GM12878 (cell line): ENCODE measurements around the gene ZNF311. TPM values are rescaled to one million over a fixed set of nuclear protein-coding genes. Genes with fewer than 3 reads are reported as not detected.

Experiments
- ATAC-seq: fragments of 200-7000 bp; cut with Tn5 transposase; 3 replicates; pipeline ENCODE4 v1.9.1; 2020; ENCODE audit warnings: mild to moderate bottlenecking, moderate library complexity
- BruUV-seq: library from RNA; stranded (reverse); fragments of 400-500 nt; replicated peaks from 2 replicates; lab custom pipeline; 2021; lab: Mats Ljungman, UMichigan
- CTCF ChIA-PET: fragments of 300-600 bp; sonication (Branson Sonifier 250); formaldehyde crosslinking; extraction: SDS; loops from one replicate; lab custom pipeline; 2021; ENCODE audit warnings: inconsistent platforms; lab: Yijun Ruan, JAX
- POLR2A ChIA-PET: fragments of 350-600 bp; formaldehyde crosslinking; extraction: SDS; loops from one replicate; lab custom pipeline; 2021; ENCODE audit warnings: inconsistent platforms; lab: Charles Lee
- RAD21 ChIA-PET: fragments of 300-600 bp; sonication (Branson Sonifier 250); formaldehyde crosslinking; loops from one replicate; lab custom pipeline; 2023; ENCODE audit warnings: antibody characterized with exemption; ENCODE audit not compliant: unreplicated experiment; lab: Charles Lee
- SMC1A ChIA-PET: fragments of 300-600 bp; sonication (Branson Sonifier 250); formaldehyde crosslinking; loops from one replicate; lab custom pipeline; 2023; ENCODE audit not compliant: unreplicated experiment, uncharacterized antibody; lab: Charles Lee
- DNase-seq: peaks from one replicate; pipeline ENCODE4 v3.0.0-alpha.2; 2011; ENCODE audit warnings: low read depth, low spot score
- FAIRE-seq: peaks from 3 replicates; lab custom pipeline; 2011; peaks lifted over from hg19 to GRCh38; lab: Jason Lieb, UNC
- H2AFZ ChIP-seq: 2 replicates; pipeline ENCODE4 v1.6.0; 2011; ENCODE audit warnings: low read depth, low read length, control low read depth; ENCODE audit not compliant: control insufficient read depth
- H3K27ac ChIP-seq: 2 replicates; pipeline ENCODE4 v1.5.1; 2011; ENCODE audit warnings: control low read depth; ENCODE audit not compliant: control insufficient read depth, insufficient read depth
- H3K27me3 ChIP-seq, 2 experiments: replicated peaks in 1 of 2; 2 replicates each; pipeline versions ENCODE4 v1.6.0 to v1.6.1; 2011; ENCODE audit warnings: low read length in 1 of 2; ENCODE audit not compliant: control insufficient read depth in 2 of 2, insufficient read depth in 2 of 2
- H3K36me3 ChIP-seq, 2 experiments: 2 replicates each; pipeline ENCODE4 v1.5.1; 2011; ENCODE audit warnings: low read length in 1 of 2; ENCODE audit not compliant: control insufficient read depth in 2 of 2, insufficient read depth in 2 of 2
- H3K4me1 ChIP-seq: 2 replicates; pipeline ENCODE4 v1.6.1; 2011; ENCODE audit warnings: mild to moderate bottlenecking, low read length, moderate library complexity, mixed read lengths; ENCODE audit not compliant: control insufficient read depth, insufficient read depth
- H3K4me2 ChIP-seq: 2 replicates; pipeline ENCODE4 v1.6.0; 2011; ENCODE audit warnings: control low read depth; ENCODE audit not compliant: control insufficient read depth, insufficient read depth
- H3K4me3 ChIP-seq: fragments of 200-600 bp; sonication (generic); 2 replicates; pipeline ENCODE4 v1.5.1; 2016
- H3K79me2 ChIP-seq: 2 replicates; pipeline ENCODE4 v1.6.0; 2011; ENCODE audit warnings: low read length; ENCODE audit not compliant: control insufficient read depth, insufficient read depth
- H3K9ac ChIP-seq: 2 replicates; pipeline ENCODE4 v1.8.0; 2011; ENCODE audit warnings: low read length, control low read depth, mixed read lengths; ENCODE audit not compliant: control insufficient read depth, insufficient read depth
- H3K9me3 ChIP-seq: replicated peaks from 3 replicates; pipeline ENCODE4 v1.5.1; 2011; ENCODE audit warnings: mild to moderate bottlenecking, low read length; ENCODE audit not compliant: control insufficient read depth, insufficient read depth
- H4K20me1 ChIP-seq: 2 replicates; pipeline ENCODE4 v1.6.0; 2011; ENCODE audit not compliant: control insufficient read depth, insufficient read depth
- BCLAF1 ChIP-seq: fragments of 450-650 bp; IDR thresholded peaks from 2 replicates; pipeline ENCODE4 v1.6.1; 2017; ENCODE audit warnings: antibody characterized with exemption, mild to moderate bottlenecking, moderate library complexity
- CBX5 ChIP-seq: sonication (generic); IDR thresholded peaks from 2 replicates; pipeline ENCODE4 v1.6.1; 2016; ENCODE audit warnings: low read depth, moderate library complexity, mild to moderate bottlenecking, inconsistent platforms
- EGR1 ChIP-seq, 2 experiments: IDR thresholded peaks; 1 replicate in 1 of 2; 2 replicates in 1 of 2; pipeline ENCODE4 v1.6.1; 2011 to 2012; ENCODE audit warnings: low read depth in 2 of 2, low read length in 2 of 2, borderline replicate concordance in 1 of 2, mild to moderate bottlenecking in 1 of 2, moderate library complexity in 1 of 2
- NR2C2 ChIP-seq: IDR thresholded peaks from 2 replicates; pipeline ENCODE4 v1.6.1; 2011; ENCODE audit warnings: borderline replicate concordance, low read depth; ENCODE audit not compliant: control insufficient read depth, insufficient read length
- PAX8 ChIP-seq: fragments of 450-650 bp; IDR thresholded peaks from 2 replicates; pipeline ENCODE4 v1.6.1; 2017; ENCODE audit warnings: mild to moderate bottlenecking, moderate library complexity
- PBX3 ChIP-seq: IDR thresholded peaks from 2 replicates; pipeline ENCODE4 v1.6.1; 2011; ENCODE audit warnings: mild to moderate bottlenecking, low read depth, low read length, moderate library complexity; ENCODE audit not compliant: insufficient replicate concordance
- YBX1 ChIP-seq: fragments of 450-650 bp; IDR thresholded peaks from 2 replicates; pipeline ENCODE4 v1.6.1; 2016; ENCODE audit warnings: antibody characterized with exemption
- ZNF687 ChIP-seq: fragments of 450-650 bp; IDR thresholded peaks from 2 replicates; pipeline ENCODE4 v1.6.1; 2017; ENCODE audit warnings: mild to moderate bottlenecking, moderate library complexity
- WGBS: methylation state at CpG from one replicate; pipeline ENCODE4 v1.1.6; 2016; ENCODE audit warnings: low lambda C conversion rate; ENCODE audit not compliant: insufficient replicate concordance, insufficient coverage; ENCODE audit errors: missing lambda C conversion rate; 5-methylcytosine and 5-hydroxymethylcytosine counted together
- in situ Hi-C: fragments of 300-500 bp; cut with MboI; formaldehyde crosslinking; loops from 9 replicates; pipeline ENCODE4 v1.14.3; 2018; ENCODE audit warnings: mixed read lengths
- intact Hi-C: fragments of 100-400 bp; cut with micrococcal nuclease; formaldehyde crosslinking; loops from one replicate; pipeline ENCODE4 v1.14.2; 2022; ENCODE audit not compliant: unreplicated experiment
- polyA plus RNA-seq, 11 experiments: library from polyadenylated mRNA; depleted of rRNA in 4 of 11; unstranded in 6 of 11; stranded (reverse) in 5 of 11; fragments of >200 nt; fragmentation: Nextera tagmentation in 4 of 11; fragmentation: Illumina TruSeq in 1 of 11; extraction: Ambion mirVana in 4 of 11; extraction: Trizol in 1 of 11; gene quantifications; 1 replicate in 1 of 11; 2 replicates in 10 of 11; pipeline versions ENCODE4 v1.2.1 to v1.2.3, GENCODE V29; 2011 to 2016; ENCODE audit warnings: inconsistent platforms in 2 of 11, missing spikeins in 2 of 11, low read depth in 1 of 11
- total RNA-seq, 4 experiments: library from RNA; depleted of rRNA in 3 of 4; stranded (reverse); fragments of >200 nt in 3 of 4; fragmentation: Illumina TruSeq in 1 of 4; extraction: Trizol in 1 of 4; gene quantifications; 2 replicates each; pipeline versions ENCODE4 v1.2.1 to v1.2.3, GENCODE V29; 2013 to 2021
- TF ChIP-seq, protein P1 (sequence below): fragments of 450-650 bp; IDR thresholded peaks from 2 replicates; pipeline ENCODE4 v1.6.1; 2017; ENCODE audit warnings: mild to moderate bottlenecking, low read depth, inconsistent platforms; ENCODE audit not compliant: poor library complexity, severe bottlenecking
- TF ChIP-seq, protein P2 (sequence below): fragments of 450-650 bp; IDR thresholded peaks from 2 replicates; pipeline ENCODE4 v1.6.1; 2016; ENCODE audit warnings: mild to moderate bottlenecking
- TF ChIP-seq, protein P3 (sequence below): IDR thresholded peaks from 2 replicates; pipeline ENCODE4 v1.6.1; 2011; ENCODE audit warnings: low read depth, mild to moderate bottlenecking, low read length, moderate library complexity, borderline replicate concordance; ENCODE audit errors: extremely low read depth

Gene ZNF311
- total and polyA plus RNA-seq, 10 of the 15 experiments (the other 5 are each of a cell fraction or from before 2014, with no cell fraction given), result 0.07 TPM; not detected in 9

- BruUV-seq, result no TSS peak
- Histone ChIP-seq H3K4me1 (no peaks in the 10 kb centered on the region), H3K79me2 (no peaks in the 10 kb centered on the region), H3K4me2 (no peak overlapping the region), H3K36me3 (no peaks in the 10 kb centered on the region), H3K9ac (no peak overlapping the region), H3K27me3 (peaks cover 0 to 7% of the 10 kb centered on the region in 2 experiments; a peak in 2 of 4 replicates), H3K9me3 (no peaks in the 10 kb centered on the region), H3K27ac (no peak overlapping the region), H3K4me3 (no peak overlapping the region), H4K20me1 (no peaks in the 10 kb centered on the region), H2AFZ (no peak overlapping the region)
- SMC1A ChIA-PET, result no interaction called here
- DNase-seq (no peak), ATAC-seq (no peak), FAIRE-seq (no peak)
- RAD21 ChIA-PET, result no interaction called here
- CTCF ChIA-PET, result no interaction called here
- POLR2A ChIA-PET, result no interaction called here
- intact Hi-C loops, result no loop called here
- in situ Hi-C loops, result no loop called here
- WGBS, result 27% methylated on average over 2 of the region's 2 CpGs
- TF ChIP-seq BCLAF1 (no peak), PBX3 (no peak), NR2C2 (no peak), EGR1 (IDR thresholded peaks at IDR 0.05; ENCODE audit: borderline replicate concordance in 1 of 2, low read depth in 2 of 2, low read length in 2 of 2) (no peak), ZNF687 (no peak), CBX5 (no peak), PAX8 (no peak), YBX1 (no peak)
- TF ChIP-seq, protein P1, sequence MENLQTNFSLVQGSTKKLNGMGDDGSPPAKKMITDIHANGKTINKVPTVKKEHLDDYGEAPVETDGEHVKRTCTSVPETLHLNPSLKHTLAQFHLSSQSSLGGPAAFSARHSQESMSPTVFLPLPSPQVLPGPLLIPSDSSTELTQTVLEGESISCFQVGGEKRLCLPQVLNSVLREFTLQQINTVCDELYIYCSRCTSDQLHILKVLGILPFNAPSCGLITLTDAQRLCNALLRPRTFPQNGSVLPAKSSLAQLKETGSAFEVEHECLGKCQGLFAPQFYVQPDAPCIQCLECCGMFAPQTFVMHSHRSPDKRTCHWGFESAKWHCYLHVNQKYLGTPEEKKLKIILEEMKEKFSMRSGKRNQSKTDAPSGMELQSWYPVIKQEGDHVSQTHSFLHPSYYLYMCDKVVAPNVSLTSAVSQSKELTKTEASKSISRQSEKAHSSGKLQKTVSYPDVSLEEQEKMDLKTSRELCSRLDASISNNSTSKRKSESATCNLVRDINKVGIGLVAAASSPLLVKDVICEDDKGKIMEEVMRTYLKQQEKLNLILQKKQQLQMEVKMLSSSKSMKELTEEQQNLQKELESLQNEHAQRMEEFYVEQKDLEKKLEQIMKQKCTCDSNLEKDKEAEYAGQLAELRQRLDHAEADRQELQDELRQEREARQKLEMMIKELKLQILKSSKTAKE, result no peak
- TF ChIP-seq, protein P2, sequence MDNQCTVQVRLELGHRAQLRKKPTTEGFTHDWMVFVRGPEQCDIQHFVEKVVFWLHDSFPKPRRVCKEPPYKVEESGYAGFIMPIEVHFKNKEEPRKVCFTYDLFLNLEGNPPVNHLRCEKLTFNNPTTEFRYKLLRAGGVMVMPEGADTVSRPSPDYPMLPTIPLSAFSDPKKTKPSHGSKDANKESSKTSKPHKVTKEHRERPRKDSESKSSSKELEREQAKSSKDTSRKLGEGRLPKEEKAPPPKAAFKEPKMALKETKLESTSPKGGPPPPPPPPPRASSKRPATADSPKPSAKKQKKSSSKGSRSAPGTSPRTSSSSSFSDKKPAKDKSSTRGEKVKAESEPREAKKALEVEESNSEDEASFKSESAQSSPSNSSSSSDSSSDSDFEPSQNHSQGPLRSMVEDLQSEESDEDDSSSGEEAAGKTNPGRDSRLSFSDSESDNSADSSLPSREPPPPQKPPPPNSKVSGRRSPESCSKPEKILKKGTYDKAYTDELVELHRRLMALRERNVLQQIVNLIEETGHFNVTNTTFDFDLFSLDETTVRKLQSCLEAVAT, result no peak
- TF ChIP-seq, protein P3, sequence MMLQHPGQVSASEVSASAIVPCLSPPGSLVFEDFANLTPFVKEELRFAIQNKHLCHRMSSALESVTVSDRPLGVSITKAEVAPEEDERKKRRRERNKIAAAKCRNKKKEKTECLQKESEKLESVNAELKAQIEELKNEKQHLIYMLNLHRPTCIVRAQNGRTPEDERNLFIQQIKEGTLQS, result no peak
Measured at GRCh38 chr6:29008089-29008488, 3.0 kb upstream of the ZNF311 start.
